ENCODE measurements around the gene SLAMF6.
"Not testable (repeated sequence)": the region's sequence is repeated elsewhere in the genome, so short reads cannot be mapped to it uniquely, and the experiment has no call there.

The SLAMF6 gene

DNA sequence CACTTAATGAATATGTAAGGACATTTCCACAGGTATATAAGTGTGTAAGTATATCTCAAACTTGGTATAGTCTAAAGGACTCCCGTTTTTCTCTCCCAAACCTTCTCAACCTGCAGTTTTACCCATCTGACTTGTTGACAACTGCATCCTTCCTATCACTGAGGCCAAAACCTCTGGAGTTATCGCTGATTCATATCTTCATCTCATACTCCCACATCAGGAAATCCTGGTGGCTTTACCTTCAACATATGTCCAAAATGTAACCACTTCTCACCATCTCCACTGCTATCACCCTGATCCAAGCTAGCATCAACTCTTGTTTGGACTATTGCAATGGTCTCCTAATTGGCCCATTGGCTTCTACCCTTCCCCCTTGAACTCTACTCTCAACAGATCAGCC lies 30.4 kb downstream of the SLAMF6 start:
- H3K4me1 ChIP-seq (ENCODE audit: control insufficient read depth, insufficient read depth, low read length) = no peaks in the 10 kb centered on the region
- H3K36me3 ChIP-seq (ENCODE audit: control insufficient read depth, insufficient read depth, low read length) = no peaks in the 10 kb centered on the region
- no peak overlapping the region for H3K4me3 ChIP-seq (ENCODE audit: low read length)
- no peak overlapping the region for H3K9ac ChIP-seq (ENCODE audit: low read length)
- no peaks in the 10 kb centered on the region for H3K9me3 ChIP-seq (ENCODE audit: control insufficient read depth, low read length)
- H3K27me3 ChIP-seq (ENCODE audit: control insufficient read depth, insufficient read depth, low read length) = no peaks in the 10 kb centered on the region

DNA sequence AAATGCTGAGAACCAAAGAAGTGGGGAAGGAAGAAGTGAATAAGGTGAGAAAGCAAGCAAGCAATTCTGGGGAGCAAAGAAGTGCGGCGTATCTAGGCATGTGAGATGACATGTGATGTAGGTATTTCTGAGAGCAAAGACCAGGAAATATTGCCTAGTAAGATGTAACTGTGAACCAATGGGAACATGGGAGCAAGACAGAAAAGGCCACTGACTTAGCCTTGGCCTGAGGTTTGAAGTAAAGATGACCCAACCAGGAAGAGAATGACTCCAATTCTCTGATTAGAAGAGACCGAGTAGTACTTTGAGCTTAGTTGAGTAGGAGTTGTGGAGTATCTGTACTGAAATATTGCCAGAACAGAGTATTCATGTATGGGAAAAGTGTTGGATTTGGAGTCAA lies 31.1 kb downstream of the SLAMF6 start:
- no peaks in the 10 kb centered on the region for H3K27me3 ChIP-seq (ENCODE audit: control insufficient read depth, insufficient read depth, low read length)
- no peaks in the 10 kb centered on the region for H3K9me3 ChIP-seq (ENCODE audit: control insufficient read depth, low read length)
- H3K36me3 ChIP-seq (ENCODE audit: control insufficient read depth, insufficient read depth, low read length) = no peaks in the 10 kb centered on the region
- H3K9ac ChIP-seq (ENCODE audit: low read length) = no peak overlapping the region
- H3K4me3 ChIP-seq (ENCODE audit: low read length) = no peak overlapping the region
- H3K4me1 ChIP-seq (ENCODE audit: control insufficient read depth, insufficient read depth, low read length) = no peaks in the 10 kb centered on the region

DNA sequence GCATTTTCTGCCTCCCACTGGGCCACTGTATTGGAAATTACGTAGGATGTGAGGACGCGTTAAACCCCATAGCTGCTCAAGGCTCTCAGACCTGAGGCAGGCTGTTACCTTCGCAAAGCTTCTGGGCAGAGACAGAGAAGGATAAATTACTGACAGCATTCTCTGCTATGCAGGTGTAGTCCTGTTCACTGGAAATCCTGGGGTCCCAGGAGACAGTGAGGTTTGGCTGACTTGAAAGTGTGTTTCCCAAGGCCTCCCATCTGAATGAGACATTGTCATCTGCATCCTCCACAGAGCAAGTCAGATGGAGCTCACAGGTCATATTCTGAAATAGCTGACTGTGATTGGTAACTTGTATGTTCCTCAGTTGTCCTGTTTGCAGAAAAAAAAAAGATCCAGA lies 32.0 kb downstream of the SLAMF6 start:
- no peaks in the 10 kb centered on the region for H3K36me3 ChIP-seq (ENCODE audit: control insufficient read depth, insufficient read depth, low read length)
- no peak overlapping the region for H3K9ac ChIP-seq (ENCODE audit: low read length)
- H3K9me3 ChIP-seq (ENCODE audit: control insufficient read depth, low read length) = no peaks in the 10 kb centered on the region
- H3K4me3 ChIP-seq (ENCODE audit: low read length) = no peak overlapping the region
- H3K27me3 ChIP-seq (ENCODE audit: control insufficient read depth, insufficient read depth, low read length) = no peaks in the 10 kb centered on the region
- no peaks in the 10 kb centered on the region for H3K4me1 ChIP-seq (ENCODE audit: control insufficient read depth, insufficient read depth, low read length)

DNA sequence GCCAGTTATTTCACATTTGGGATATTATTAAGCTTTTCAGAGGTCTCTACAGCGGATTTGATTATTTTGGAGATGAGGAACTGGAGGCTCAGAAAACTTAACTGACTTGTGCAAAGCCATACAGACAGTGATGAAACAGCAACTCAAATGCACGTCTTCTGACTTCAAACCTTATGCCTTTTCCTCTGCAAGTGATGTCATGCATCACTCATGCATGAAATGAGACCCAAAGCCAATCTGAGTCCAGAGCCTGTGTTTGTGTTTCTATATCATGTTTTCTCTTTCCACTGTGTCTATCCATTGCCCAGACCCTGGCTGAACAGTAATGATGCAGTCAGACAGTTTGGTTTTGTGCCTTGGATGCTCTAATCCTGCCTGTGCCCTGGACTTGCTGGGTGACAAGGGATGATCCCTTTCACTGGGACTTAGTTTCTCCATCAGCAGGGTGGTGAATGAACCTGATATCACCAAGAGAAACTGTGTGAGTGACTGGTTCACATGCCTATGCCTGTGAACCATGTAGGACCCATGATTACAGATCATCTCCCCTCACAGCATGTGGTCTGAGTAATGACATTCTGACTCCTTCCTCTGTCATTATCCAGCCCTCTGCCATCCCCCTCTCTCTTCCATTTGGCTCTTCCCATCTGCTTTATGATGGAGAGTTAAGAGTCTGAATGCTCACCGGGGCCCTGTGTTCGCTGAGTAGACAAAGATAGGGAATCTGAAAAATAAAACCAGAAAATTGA lies 33.4 kb downstream of the SLAMF6 start:
- Histone ChIP-seq H3K9me3 (ENCODE audit: control insufficient read depth, low read length) (no peaks in the 10 kb centered on the region), H3K4me3 (ENCODE audit: low read length) (no peak overlapping the region), H3K36me3 (ENCODE audit: control insufficient read depth, insufficient read depth, low read length) (no peaks in the 10 kb centered on the region), H3K4me1 (ENCODE audit: control insufficient read depth, insufficient read depth, low read length) (no peaks in the 10 kb centered on the region), H3K27me3 (ENCODE audit: control insufficient read depth, insufficient read depth, low read length) (no peaks in the 10 kb centered on the region), H3K9ac (ENCODE audit: low read length) (no peak overlapping the region)

DNA sequence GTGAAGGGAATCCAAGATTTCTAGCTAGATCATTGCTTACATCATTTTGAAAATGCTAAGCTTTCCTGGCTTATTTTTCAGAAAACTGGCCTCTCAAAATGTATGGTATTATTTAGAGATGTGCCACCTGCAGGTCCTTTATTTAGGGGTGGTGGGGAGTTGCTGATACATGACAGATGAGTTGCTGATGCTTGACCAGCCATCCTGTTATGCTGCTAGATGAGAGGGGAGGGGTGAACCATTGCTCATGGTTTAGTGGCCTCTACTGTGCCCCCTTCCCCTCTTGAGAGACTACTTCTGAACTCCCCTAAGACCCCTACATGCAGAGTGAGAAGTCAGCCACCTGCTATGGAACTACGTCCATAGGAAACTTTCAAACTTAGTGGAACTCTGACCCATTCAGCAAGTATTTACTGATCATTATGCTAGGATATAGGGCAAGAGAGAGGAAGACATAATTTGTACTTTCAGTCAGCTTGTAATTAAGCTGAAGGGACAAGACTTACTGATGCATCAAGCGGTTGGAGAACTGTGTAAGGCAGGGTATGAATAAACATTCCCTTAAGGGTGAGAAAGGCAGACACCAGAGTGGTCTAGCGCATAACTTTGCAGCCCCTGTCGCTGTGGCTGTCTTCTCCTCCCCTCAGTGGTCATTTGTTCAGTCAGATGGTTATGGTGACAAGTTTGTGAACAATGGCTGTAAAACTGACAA lies 34.6 kb downstream of the SLAMF6 start:
- no peaks in the 10 kb centered on the region for H3K36me3 ChIP-seq (ENCODE audit: control insufficient read depth, insufficient read depth, low read length)
- no peak overlapping the region for H3K9ac ChIP-seq (ENCODE audit: low read length)
- no peaks in the 10 kb centered on the region for H3K4me1 ChIP-seq (ENCODE audit: control insufficient read depth, insufficient read depth, low read length)
- H3K27me3 ChIP-seq (ENCODE audit: control insufficient read depth, insufficient read depth, low read length) = no peaks in the 10 kb centered on the region
- no peaks in the 10 kb centered on the region for H3K9me3 ChIP-seq (ENCODE audit: control insufficient read depth, low read length)
- no peak overlapping the region for H3K4me3 ChIP-seq (ENCODE audit: low read length)

DNA sequence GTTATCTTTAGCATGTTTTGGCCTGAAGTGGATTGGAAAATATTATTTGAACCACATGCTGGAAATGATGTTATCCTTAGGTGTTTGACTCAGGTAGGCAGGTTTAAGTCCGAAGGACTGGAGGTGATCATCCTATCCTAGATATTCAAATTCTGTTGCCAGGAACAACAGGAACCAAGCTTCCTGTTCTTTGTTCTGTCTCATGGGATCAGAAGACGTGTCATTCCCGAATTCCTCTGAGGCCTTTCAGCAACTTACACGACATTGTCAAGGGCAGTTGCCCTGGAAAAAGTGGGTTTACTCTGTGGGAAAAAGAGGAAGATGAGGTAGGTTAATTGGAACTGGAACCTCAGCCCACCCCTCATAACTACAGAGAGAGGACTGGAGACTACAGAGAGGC lies 36.6 kb downstream of the SLAMF6 start:
- H3K4me3 ChIP-seq (ENCODE audit: low read length) = no peak overlapping the region
- no peaks in the 10 kb centered on the region for H3K36me3 ChIP-seq (ENCODE audit: control insufficient read depth, insufficient read depth, low read length)
- H3K9ac ChIP-seq (ENCODE audit: low read length) = no peak overlapping the region
- no peaks in the 10 kb centered on the region for H3K27me3 ChIP-seq (ENCODE audit: control insufficient read depth, insufficient read depth, low read length)
- no peaks in the 10 kb centered on the region for H3K9me3 ChIP-seq (ENCODE audit: control insufficient read depth, low read length)
- H3K4me1 ChIP-seq (ENCODE audit: control insufficient read depth, insufficient read depth, low read length) = no peaks in the 10 kb centered on the region

DNA sequence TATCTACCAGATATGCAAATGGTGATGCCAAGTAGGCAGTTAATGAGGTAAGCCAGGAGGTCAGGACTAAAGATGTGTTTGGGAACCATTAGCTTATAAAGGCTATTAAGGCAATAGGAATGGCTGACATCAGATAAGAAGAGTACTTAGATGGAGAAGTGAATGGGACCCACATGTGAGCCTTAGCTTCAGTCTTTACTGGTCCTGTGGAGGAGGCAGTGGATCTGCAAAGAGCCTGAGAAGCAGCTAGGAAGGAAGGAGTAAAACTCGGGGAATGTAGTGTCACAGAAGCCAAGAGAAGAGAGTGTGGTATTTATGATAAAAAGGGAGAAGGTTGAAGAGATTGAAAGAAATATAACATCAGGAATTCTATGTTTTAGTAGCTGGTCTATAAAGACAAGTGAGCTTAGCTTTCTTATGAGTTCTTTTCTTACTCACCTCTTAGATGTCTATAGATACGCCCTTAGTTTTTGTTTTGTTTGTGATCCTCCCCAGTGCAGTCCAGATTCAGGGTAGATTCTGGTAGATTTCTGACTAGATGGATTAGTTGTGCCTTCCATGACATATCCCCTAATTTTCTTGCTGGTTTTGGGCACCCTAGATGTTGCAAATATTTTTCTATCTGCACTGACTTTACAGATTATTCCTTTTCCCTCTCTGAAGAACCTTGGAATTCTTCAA lies 39.4 kb downstream of the SLAMF6 start:
- Histone ChIP-seq H3K9ac (ENCODE audit: low read length) (no peak overlapping the region), H3K9me3 (ENCODE audit: control insufficient read depth, low read length) (no peaks in the 10 kb centered on the region), H3K4me3 (ENCODE audit: low read length) (no peak overlapping the region), H3K27me3 (ENCODE audit: control insufficient read depth, insufficient read depth, low read length) (no peaks in the 10 kb centered on the region), H3K4me1 (ENCODE audit: control insufficient read depth, insufficient read depth, low read length) (no peaks in the 10 kb centered on the region), H3K36me3 (ENCODE audit: control insufficient read depth, insufficient read depth, low read length) (no peaks in the 10 kb centered on the region)

DNA sequence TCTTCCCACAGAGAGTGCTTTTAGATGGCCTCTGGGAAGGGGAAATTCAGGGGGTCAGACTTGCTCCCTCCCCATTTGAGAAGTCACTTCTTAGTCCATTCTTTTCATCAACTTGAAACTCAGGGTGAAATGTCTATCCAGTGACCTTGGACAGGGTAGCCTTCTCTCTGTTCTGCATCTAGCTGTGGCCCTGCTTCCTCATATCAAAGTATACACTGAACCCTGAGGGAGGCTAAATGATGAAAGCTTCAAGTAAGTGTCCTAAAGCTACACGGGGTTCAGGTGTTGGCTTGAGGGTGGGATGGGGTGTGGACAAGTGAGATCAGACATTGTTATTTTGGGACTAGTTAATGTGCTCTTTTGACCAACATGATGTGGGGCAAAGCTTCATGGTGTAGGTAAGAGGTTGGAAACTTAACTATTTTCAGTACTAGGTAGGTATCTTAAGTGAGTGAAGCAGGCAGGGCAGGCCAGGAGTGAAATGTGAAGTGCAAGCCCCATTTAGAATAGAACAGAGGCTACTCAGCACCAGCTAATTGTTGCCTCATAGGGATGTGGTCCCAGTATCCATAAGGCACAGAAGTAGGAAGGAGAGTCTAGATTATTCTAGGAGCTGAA lies 41.0 kb downstream of the SLAMF6 start:
- H3K4me1 ChIP-seq (ENCODE audit: control insufficient read depth, insufficient read depth, low read length) = no peaks in the 10 kb centered on the region
- no peaks in the 10 kb centered on the region for H3K9me3 ChIP-seq (ENCODE audit: control insufficient read depth, low read length)
- no peaks in the 10 kb centered on the region for H3K27me3 ChIP-seq (ENCODE audit: control insufficient read depth, insufficient read depth, low read length)
- H3K4me3 ChIP-seq (ENCODE audit: low read length) = no peak overlapping the region
- no peak overlapping the region for H3K9ac ChIP-seq (ENCODE audit: low read length)
- no peaks in the 10 kb centered on the region for H3K36me3 ChIP-seq (ENCODE audit: control insufficient read depth, insufficient read depth, low read length)

DNA sequence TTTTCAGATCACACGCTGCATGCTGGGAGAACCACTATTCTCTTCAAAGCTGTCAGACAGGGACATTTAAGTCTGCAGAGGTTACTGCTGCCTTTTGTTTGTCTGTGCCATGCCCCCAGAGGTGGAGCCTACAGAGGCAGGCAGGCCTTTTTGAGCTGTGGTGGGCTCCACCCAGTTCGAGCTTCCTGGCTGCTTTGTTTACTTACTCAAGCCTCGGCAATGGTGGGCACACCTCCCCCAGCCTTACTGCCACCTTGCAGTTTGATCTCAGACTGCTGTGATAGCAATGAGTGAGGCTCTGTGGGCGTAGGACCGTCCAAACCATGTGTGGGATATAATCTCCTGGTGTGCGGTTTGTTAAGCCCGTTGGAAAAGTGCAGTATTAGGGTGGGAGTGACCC lies 42.3 kb downstream of the SLAMF6 start:
- H3K27me3 ChIP-seq (ENCODE audit: control insufficient read depth, insufficient read depth, low read length); H3K9me3 ChIP-seq (ENCODE audit: control insufficient read depth, low read length): not testable (repeated sequence)

DNA sequence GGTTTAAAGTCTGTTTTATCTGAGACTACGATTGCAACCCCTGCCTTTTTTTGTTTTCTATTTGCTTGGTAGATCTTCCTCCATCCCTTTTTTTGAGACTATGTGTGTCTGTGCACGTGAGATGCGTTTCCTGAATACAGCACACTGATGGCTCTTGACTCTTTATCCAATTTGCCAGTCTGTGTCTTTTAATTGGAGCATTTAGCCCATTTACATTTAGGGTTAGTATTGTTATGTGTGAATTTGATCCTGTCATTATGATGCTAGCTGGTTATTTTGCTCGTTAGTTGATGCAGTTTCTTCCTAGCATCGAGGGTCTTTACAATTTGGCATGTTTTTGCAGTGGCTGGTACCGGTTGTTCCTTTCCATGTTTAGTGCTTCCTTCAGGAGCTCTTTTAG lies 44.0 kb downstream of the SLAMF6 start:
- not testable (repeated sequence) for H3K4me3 ChIP-seq (ENCODE audit: low read length); H3K9me3 ChIP-seq (ENCODE audit: control insufficient read depth, low read length); H3K9ac ChIP-seq (ENCODE audit: low read length); H3K4me1 ChIP-seq (ENCODE audit: control insufficient read depth, insufficient read depth, low read length); H3K27me3 ChIP-seq (ENCODE audit: control insufficient read depth, insufficient read depth, low read length); H3K36me3 ChIP-seq (ENCODE audit: control insufficient read depth, insufficient read depth, low read length)

More for the DNA sequence above, 42.3 kb downstream of the SLAMF6 start:
- not testable (repeated sequence) for H3K9ac ChIP-seq (ENCODE audit: low read length); H3K36me3 ChIP-seq (ENCODE audit: control insufficient read depth, insufficient read depth, low read length); H3K4me3 ChIP-seq (ENCODE audit: low read length); H3K4me1 ChIP-seq (ENCODE audit: control insufficient read depth, insufficient read depth, low read length)

DNA sequence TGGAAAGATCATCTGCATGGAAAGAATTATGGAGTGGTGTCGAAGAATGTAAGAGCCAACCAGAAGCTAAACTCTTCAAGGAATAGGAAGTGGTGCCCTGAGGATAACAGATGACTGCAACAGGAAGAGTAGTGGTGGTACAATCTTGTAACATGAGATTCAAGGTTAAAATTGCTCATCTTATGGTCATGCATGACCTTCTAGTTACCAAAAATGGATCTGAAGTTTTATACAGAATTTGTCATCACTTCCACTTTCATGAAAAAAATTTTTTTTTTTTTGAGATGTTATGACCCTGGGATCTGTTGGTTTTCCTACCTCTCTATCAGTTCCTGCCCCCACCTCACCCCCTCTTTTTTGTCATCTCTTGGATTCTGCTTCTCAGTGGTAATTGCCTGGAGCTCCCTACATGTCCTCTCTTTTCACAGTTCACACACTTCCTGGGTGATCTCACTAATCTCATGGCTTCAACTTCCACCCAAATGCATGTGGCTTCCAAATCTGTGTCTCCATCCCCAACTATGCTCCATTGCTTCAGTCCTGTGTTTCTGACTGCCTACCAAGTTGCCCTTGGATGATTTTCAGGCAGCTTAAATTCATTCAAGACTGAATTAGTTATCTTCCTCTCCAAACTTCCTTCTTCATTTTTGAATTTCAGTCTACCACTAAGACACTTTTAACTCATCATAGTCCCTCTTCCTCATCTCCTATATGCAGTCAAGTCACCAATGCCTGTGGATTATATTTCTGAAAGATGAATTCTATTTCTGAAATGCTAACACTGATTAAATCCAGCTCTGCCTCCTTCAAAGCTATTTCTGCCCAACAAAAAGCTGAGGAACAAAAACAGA lies 48.4 kb downstream of the SLAMF6 start:
- Histone ChIP-seq H3K9me3 (ENCODE audit: control insufficient read depth, low read length) (no peaks in the 10 kb centered on the region), H3K36me3 (ENCODE audit: control insufficient read depth, insufficient read depth, low read length) (no peaks in the 10 kb centered on the region), H3K4me3 (ENCODE audit: low read length) (no peak overlapping the region), H3K27me3 (ENCODE audit: control insufficient read depth, insufficient read depth, low read length) (no peaks in the 10 kb centered on the region), H3K4me1 (ENCODE audit: control insufficient read depth, insufficient read depth, low read length) (no peaks in the 10 kb centered on the region), H3K9ac (ENCODE audit: low read length) (no peak overlapping the region)

All from mucosa of stomach (tissue), 1 donor.